Muscle layer of colon (tissue), 2 donors: ENCODE data around the gene PSMD10.

Source experiments
- H3K27ac ChIP-seq: one replicate; pipeline ENCODE4 v1.7.0; 2013; ENCODE audit warnings: low read depth, mild to moderate bottlenecking, low read length, moderate library complexity
- H3K27me3 ChIP-seq, 2 donors: one replicate each; pipeline ENCODE4 v1.7.0; 2013; ENCODE audit warnings: low read length in 2 of 2, mild to moderate bottlenecking in 2 of 2; ENCODE audit not compliant: insufficient read depth in 2 of 2, control insufficient read depth in 1 of 2
- H3K36me3 ChIP-seq: one replicate; pipeline ENCODE4 v1.7.0; 2013; ENCODE audit warnings: mild to moderate bottlenecking, low read length; ENCODE audit not compliant: insufficient read depth
- H3K4me1 ChIP-seq: one replicate; pipeline ENCODE4 v1.7.0; 2013; ENCODE audit warnings: mild to moderate bottlenecking, low read length; ENCODE audit not compliant: insufficient read depth
- H3K4me3 ChIP-seq, 2 donors: one replicate each; pipeline ENCODE4 v1.7.0; 2013; ENCODE audit warnings: low read length in 2 of 2, low read depth in 1 of 2, mild to moderate bottlenecking in 1 of 2, moderate library complexity in 1 of 2
- H3K9ac ChIP-seq: one replicate; pipeline ENCODE4 v1.7.0; 2013; ENCODE audit warnings: low read length
- H3K9me3 ChIP-seq: one replicate; pipeline ENCODE4 v1.7.0; 2013; ENCODE audit warnings: mild to moderate bottlenecking, low read length
- donor health status: abdominal sarcoma.
- donor health status: Adenocarcinoma of cecum.

The PSMD10 gene

DNA sequence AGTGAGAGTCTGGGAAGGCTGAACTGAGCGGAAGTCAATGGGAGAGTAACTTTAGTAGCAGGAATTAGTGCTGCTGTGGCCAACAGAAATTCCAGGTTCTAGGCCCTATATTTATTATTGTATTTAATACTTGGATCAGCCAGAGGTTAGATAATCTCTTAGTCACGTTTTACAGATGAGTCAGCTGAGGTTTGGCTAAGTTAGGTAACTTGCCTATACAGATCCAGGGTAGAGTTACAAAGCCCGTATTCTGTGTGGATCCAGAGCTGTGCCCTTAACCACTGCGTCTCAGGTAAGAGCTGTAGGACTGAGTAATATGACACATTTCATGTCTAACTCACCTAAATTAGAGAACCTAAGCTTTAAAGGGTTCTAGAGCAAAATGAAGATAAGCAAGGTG lies 20.5 kb downstream of the PSMD10 start:
- H3K27me3 ChIP-seq: peaks cover 0 to 6% of the 10 kb centered on the region in 2 donors
- H3K4me1 ChIP-seq: no peaks in the 10 kb centered on the region
- H3K27ac ChIP-seq: no peak overlapping the region
- H3K9me3 ChIP-seq: no peaks in the 10 kb centered on the region
- H3K9ac ChIP-seq: no peak overlapping the region
- no peak overlapping the region for H3K4me3 ChIP-seq
- H3K36me3 ChIP-seq: no peaks in the 10 kb centered on the region

DNA sequence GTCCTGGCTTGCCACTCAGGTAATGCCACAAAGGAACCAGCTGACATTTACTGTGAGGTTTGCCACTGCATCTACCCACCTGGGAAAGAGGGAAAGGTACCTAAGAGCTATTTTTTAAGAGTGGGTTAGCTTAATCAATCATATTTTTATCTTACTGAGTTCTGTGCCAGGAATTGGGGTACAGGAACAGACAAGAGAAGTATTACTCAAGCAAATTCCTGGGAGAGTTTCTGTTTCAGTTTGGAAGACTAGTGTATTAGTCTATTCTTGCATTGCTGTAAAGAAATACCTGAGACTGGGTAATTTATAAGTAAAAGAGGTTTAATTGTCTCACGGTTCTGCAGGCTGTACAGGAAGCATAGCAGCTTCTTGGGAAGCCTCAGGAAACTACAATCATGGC lies 23.2 kb downstream of the PSMD10 start:
- Histone ChIP-seq H3K4me3 (no peak overlapping the region), H3K27ac (no peak overlapping the region), H3K36me3 (no peaks in the 10 kb centered on the region), H3K27me3 (peaks cover 0 to 9% of the 10 kb centered on the region in 2 donors), H3K9ac (no peak overlapping the region), H3K9me3 (no peaks in the 10 kb centered on the region), H3K4me1 (no peaks in the 10 kb centered on the region)

DNA sequence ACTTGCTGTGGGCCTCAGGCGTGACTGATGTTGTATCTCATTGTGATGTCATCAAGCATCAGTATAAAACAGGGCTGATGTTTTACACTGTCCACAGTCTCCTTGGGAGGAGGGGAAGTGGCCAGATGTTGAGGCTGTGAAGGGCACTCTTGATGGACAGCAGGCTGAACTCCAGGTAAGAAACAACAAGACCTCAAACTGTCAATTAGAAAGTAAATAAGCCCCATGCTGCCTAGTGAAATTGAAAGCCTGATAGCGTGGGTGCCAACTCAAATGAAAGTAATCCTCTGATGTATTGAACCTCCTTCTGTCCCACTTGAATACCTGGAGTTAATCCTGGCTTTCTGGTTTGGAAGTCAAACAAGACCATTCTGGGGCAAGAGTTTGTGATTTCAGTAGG lies 26.7 kb downstream of the PSMD10 start:
- Histone ChIP-seq H3K27me3 (peaks cover 0 to 12% of the 10 kb centered on the region in 2 donors), H3K36me3 (no peaks in the 10 kb centered on the region), H3K27ac (no peak overlapping the region), H3K9me3 (no peaks in the 10 kb centered on the region), H3K4me3 (no peak overlapping the region), H3K4me1 (no peaks in the 10 kb centered on the region), H3K9ac (no peak overlapping the region)

DNA sequence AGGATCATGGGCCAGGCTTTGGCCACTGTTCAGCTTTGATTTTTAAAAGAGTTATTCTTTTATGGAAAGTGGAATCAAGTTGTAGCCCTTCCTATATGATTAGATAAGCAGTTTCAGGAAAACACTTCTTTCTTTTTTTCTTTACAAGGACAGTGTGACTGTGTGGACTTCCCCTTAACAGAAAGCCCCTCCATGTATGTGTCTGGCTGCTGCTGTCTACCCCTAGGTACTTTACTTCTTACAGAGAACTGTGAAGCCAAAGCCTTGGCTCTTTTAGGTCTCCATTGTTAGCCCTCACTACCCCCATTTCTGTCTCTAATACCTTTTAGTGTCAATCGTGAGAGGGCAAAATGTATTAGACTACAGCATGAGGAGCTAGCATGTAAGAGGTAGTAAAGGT lies 27.3 kb downstream of the PSMD10 start:
- Histone ChIP-seq H3K4me1 (no peaks in the 10 kb centered on the region), H3K27ac (no peak overlapping the region), H3K4me3 (no peak overlapping the region), H3K9me3 (no peaks in the 10 kb centered on the region), H3K27me3 (peaks cover 0 to 12% of the 10 kb centered on the region in 2 donors), H3K36me3 (no peaks in the 10 kb centered on the region), H3K9ac (no peak overlapping the region)

DNA sequence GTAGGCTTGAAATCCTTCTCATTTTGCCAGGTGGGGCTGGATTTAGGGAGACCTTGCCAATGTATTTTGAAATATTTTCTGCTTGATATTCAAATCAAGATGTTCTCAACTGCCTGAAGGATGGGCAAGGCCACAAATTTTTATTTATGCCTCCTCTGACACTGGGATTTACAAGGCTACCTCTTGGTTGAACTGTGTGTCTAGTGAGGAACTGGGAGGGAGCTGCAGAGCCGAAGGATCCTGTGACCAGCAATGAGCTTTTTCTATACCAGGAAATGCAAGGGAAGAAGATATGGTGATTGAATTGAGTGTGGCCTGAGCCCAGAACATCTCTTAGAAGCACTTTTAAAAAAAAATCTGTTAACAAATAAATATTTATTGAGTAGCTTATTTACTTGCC lies 31.5 kb downstream of the PSMD10 start:
- Histone ChIP-seq H3K4me1 (no peaks in the 10 kb centered on the region), H3K9me3 (no peaks in the 10 kb centered on the region), H3K27me3 (peaks cover 0 to 5% of the 10 kb centered on the region in 2 donors)

DNA sequence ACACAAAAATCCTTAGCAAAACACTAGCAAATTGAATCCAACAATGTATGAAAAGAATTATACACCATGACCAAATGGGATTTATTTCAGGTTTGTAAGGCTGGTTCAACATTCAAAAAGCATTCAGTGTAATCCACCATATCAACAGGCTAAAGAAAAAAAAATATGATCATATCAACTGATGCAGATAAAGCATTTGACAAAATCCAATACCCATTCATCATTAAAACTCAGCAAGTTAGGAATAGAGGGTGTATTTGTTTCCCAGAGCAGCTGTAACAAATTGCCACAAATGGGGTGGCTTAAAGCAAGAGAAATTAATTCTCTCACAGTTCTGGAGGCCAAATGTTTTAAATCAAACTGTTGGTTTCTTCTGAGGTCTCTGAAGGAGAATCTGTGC lies 35.8 kb downstream of the PSMD10 start:
- Histone ChIP-seq H3K27ac (no peak overlapping the region), H3K4me3 (no peak overlapping the region), H3K4me1 (no peaks in the 10 kb centered on the region), H3K36me3 (no peaks in the 10 kb centered on the region), H3K9ac (no peak overlapping the region), H3K9me3 (no peaks in the 10 kb centered on the region), H3K27me3 (peaks cover 0 to 9% of the 10 kb centered on the region in 2 donors)

More for the DNA sequence above, 31.5 kb downstream of the PSMD10 start:
- Histone ChIP-seq H3K36me3 (no peaks in the 10 kb centered on the region), H3K4me3 (no peak overlapping the region), H3K27ac (no peak overlapping the region), H3K9ac (no peak overlapping the region)

DNA sequence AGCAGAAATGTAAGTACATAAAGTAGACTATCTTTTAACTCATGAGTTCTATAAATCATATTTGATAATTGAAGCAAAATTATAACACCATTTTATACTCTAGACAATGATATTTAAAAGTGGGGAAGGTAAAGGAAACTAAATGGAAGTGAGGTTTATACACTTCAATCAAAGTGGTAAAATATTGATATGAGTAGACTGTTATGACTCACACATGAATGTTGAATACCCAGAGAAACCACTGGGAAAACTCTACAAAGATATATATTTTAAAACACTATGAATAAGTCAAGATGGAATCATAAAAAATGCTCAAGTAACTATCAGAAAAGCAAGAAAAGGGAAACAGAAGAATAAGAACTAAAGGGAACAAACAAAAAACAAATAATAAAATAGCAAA lies 38.1 kb downstream of the PSMD10 start:
- Histone ChIP-seq H3K27me3 (peaks cover 0 to 13% of the 10 kb centered on the region in 2 donors), H3K4me3 (no peak overlapping the region), H3K4me1 (no peaks in the 10 kb centered on the region), H3K36me3 (no peaks in the 10 kb centered on the region), H3K9me3 (no peaks in the 10 kb centered on the region), H3K9ac (no peak overlapping the region), H3K27ac (no peak overlapping the region)

DNA sequence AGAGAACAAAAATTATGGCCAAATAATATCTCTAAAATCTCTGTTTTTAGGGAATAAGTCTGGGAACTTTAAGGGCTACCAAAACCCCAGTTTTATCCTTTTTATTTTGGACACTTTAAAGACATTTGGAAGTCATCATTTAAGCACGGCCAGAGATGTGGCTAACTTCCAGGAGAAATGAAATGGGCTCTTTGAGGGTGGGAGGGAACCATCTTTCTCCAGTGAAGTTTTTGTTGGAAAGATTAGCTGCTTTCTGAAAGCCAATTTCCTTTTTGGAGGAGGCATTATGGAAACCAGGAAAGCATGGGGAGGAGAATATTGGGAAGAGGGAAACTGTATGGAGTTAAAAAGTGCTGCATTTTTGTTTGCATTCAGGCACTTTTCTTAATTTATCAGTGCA lies 41.7 kb downstream of the PSMD10 start:
- H3K36me3 ChIP-seq: no peaks in the 10 kb centered on the region
- H3K27ac ChIP-seq: no peak overlapping the region
- H3K9me3 ChIP-seq: no peaks in the 10 kb centered on the region
- no peak overlapping the region for H3K9ac ChIP-seq
- H3K4me1 ChIP-seq: no peaks in the 10 kb centered on the region
- H3K4me3 ChIP-seq: no peak overlapping the region
- peaks cover 0 to 13% of the 10 kb centered on the region in 2 donors for H3K27me3 ChIP-seq

DNA sequence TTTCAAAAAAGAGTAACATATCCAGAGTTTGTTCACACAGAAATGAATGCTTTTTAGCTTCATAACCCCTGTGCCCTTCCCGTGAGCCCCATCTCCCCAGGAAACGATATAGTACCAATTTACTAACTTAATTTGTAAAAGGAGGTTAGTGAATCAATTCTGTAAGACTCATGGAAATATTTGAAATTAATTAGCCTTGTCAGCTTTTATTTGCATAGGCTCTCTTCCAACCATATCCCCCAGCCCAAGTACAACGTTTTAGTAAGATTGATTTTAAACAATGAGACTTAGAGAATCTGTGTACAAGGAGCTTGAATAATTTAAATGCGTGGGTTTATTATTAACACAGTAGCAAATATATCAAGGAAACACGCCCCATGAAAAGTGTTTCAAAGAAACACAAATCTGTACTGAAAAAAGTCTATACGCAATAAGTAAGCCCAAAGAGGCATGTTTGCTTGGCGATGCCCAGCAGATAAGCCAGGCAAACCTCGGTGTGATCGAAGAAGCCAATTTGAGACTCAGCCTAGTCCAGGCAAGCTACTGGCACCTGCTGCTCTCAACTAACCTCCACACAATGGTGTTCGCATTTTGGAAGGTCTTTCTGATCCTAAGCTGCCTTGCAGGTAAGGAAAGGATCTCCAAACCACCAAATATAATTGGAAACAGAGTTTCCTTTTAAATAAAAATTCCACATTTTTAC lies 46.6 kb downstream of the PSMD10 start, which contains the start of gene VSIG1:
TSS of gene VSIG1 (plus strand) at position 512 of the 703 bp plus-strand sequence. CDS start at position 578, 66 bp downstream.
- Histone ChIP-seq H3K27me3 (no peaks in the 10 kb centered on the region), H3K4me3 (no peak within 1 kb of the TSS), H3K9me3 (no peaks in the 10 kb centered on the region), H3K36me3 (no peaks in the 10 kb centered on the region), H3K4me1 (no peaks in the 10 kb centered on the region), H3K27ac (no peak within 1 kb of the TSS), H3K9ac (no peak within 1 kb of the TSS)

DNA sequence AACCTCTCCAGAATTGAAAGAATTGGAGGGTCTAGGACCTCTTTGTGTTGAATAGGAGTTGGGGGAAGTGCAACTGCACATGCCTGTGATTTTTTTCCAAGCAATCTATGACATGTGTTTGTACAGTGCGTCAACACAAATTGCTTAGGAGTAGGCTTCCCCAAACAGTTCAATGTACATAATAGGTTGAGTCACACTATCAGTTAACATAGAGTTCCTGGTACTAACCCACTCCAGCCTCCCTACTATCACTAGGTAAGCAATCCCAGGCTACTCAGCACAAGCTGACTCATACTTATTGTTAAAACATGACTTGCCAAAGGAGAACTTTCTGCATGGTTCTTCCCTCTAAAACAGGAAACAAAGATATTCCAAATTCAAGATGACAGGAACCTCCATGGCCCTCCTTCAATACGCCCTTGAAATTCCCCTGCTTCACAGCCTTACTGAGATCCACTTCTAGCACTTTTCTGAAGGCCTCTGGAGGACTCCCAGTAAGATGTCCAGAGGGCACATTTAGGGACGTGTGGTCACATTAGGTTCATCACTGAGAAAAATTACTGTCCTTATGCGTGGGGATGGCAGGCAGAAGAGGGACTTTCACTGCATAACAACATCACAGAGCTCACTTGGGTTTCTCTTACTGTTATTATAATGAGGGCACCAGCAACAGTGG lies 54.9 kb downstream of the PSMD10 start:
- Histone ChIP-seq H3K9ac (no peak overlapping the region), H3K9me3 (no peaks in the 10 kb centered on the region)

DNA sequence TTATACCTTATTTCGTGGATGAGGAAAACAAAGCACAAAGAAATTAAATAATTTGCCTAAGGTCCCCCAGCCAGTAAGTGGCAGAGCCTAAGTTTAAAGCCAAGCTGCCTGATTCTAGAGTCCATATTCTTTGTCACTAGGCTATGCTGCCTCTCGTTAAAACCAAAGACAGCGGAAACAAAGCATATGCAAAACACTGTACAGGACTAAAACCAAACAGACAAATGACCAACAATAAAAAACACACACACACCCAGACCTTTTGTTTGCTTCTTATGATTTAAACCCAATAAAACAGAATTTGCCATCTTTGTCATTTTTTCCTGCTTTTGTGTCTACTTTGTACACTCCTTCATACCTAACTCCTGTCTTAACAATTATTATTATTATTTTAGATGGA lies 56.6 kb downstream of the PSMD10 start:
- Histone ChIP-seq H3K27ac (no peak overlapping the region), H3K27me3 (no peaks in the 10 kb centered on the region), H3K9ac (no peak overlapping the region), H3K9me3 (no peaks in the 10 kb centered on the region), H3K36me3 (no peaks in the 10 kb centered on the region), H3K4me3 (no peak overlapping the region), H3K4me1 (no peaks in the 10 kb centered on the region)

More for the DNA sequence above, 54.9 kb downstream of the PSMD10 start:
- Histone ChIP-seq H3K4me3 (no peak overlapping the region), H3K27me3 (no peaks in the 10 kb centered on the region), H3K4me1 (no peaks in the 10 kb centered on the region), H3K36me3 (no peaks in the 10 kb centered on the region), H3K27ac (no peak overlapping the region)
